Lung (tissue), 12 donors: ENCODE data around the gene TEC. TPM values are rescaled to one million over a fixed set of nuclear protein-coding genes. Genes with fewer than 3 reads are reported as not detected.

ENCODE experiments used
- ATAC-seq: fragments of 200-7000 bp; cut with Tn5 transposase; one replicate; pipeline ENCODE4 v1.9.1; 2020; ENCODE audit warnings: moderate number of reproducible peaks; ENCODE audit not compliant: insufficient read depth, low FRiP score
- DNase-seq, 3 donors: peaks; one replicate each; pipeline ENCODE4 v3.0.0-alpha.2; 2013 to 2017
- H3K27ac ChIP-seq, 2 donors: one replicate each; pipeline ENCODE4 v1.5.1; 2013; ENCODE audit warnings: mild to moderate bottlenecking in 2 of 2, moderate library complexity in 2 of 2, control low read depth in 1 of 2, inconsistent platforms in 1 of 2, low read depth in 1 of 2, low read length in 1 of 2
- H3K27me3 ChIP-seq, 3 donors: one replicate each; pipeline ENCODE4 v1.5.1; 2013; ENCODE audit warnings: low read length in 2 of 3; ENCODE audit not compliant: control insufficient read depth in 3 of 3, insufficient read depth in 3 of 3
- H3K36me3 ChIP-seq, 4 donors: one replicate each; pipeline ENCODE4 v1.5.1; 2013; ENCODE audit warnings: low read length in 4 of 4, mild to moderate bottlenecking in 1 of 4, moderate library complexity in 1 of 4; ENCODE audit not compliant: control insufficient read depth in 4 of 4, insufficient read depth in 4 of 4
- H3K4me1 ChIP-seq, 5 donors: one replicate each; pipeline ENCODE4 v1.5.1; 2013; ENCODE audit warnings: low read length in 5 of 5, mild to moderate bottlenecking in 2 of 5, moderate library complexity in 1 of 5; ENCODE audit not compliant: control insufficient read depth in 5 of 5, insufficient read depth in 5 of 5
- H3K4me3 ChIP-seq: one replicate; pipeline ENCODE4 v1.5.1; 2013; ENCODE audit warnings: mild to moderate bottlenecking, control low read depth, moderate library complexity
- H3K9ac ChIP-seq, 2 donors: one replicate each; pipeline ENCODE4 v1.5.1; 2013; ENCODE audit warnings: low read length in 2 of 2, control low read depth in 1 of 2; ENCODE audit not compliant: insufficient read depth in 1 of 2
- H3K9me3 ChIP-seq, 4 donors: one replicate each; pipeline ENCODE4 v1.5.1; 2013; ENCODE audit warnings: low read length in 3 of 4, mild to moderate bottlenecking in 1 of 4, moderate library complexity in 1 of 4; ENCODE audit not compliant: control insufficient read depth in 4 of 4, insufficient read depth in 3 of 4
- WGBS, 2 donors: extraction: QIAGEN DNeasy Blood & Tissue Kit; methylation state at CpG; one replicate each; pipeline ENCODE4 v1.1.7; 2013; 5-methylcytosine and 5-hydroxymethylcytosine counted together
- polyA plus RNA-seq, 2 donors: library from polyadenylated mRNA; stranded (reverse); fragments of 200-250 nt; gene quantifications; one replicate each; pipeline ENCODE4 v1.2.1, GENCODE V29; 2013
- total RNA-seq, 2 donors: library from RNA; depleted of rRNA in 1 of 2; stranded (reverse); fragments of >200 nt in 1 of 2; gene quantifications; one replicate each; pipeline ENCODE4 v1.2.1, GENCODE V29; 2014 to 2021
- TF ChIP-seq, protein P1 (sequence below): IDR thresholded peaks from 2 replicates; pipeline ENCODE4 v1.5.1; 2012; ENCODE audit warnings: mild to moderate bottlenecking; ENCODE audit errors: control extremely low read depth, extremely low read depth
- donor health status: control.
- donor health status: control.
- donor health status: Bipolar disorder and iron deficiency.
- donor health status: healthy.
- donor health status: DM: yes; HTN: yes; CAD: no.

The TEC gene
- total and polyA plus RNA-seq, 4 donors: 2.0 to 19.8 (median 3.1) TPM

DNA sequence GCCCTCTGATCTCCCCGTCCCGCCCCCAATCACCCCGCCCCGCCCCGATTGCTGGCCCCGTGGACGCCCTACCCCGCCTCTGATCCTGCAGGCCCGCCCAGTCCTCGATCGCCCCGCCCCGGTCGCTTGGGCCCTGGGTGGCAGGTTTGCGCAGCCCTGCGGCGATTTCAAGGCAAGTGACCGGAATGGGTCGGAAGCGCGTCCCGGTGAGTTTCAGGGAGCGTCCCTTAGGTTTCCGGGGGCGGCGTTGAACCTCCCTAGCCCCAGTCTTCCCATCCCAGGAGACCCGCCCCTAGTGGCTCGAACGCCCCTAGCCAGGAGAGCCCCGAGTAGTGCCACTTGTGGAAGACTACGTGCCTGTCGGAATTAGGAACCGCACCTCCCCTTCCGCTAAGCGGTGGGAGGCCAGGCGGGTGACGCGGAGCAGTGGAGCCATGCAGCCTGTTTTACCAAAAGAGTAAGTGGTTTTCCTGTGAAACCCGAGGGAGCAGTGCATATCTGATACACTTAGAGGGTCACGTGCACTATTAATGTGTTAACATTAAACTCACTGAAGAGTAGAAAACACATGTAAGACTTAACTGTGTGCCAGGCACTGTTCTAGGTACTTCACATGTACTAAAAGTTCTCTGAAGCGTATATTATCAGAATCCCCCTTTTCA lies 354 bp upstream of the TEC start:
- 2 to 3% methylated on average over 34 to 41 of the region's 41 CpGs for WGBS, 2 donors
- ATAC-seq: peak; percentile 95

DNA sequence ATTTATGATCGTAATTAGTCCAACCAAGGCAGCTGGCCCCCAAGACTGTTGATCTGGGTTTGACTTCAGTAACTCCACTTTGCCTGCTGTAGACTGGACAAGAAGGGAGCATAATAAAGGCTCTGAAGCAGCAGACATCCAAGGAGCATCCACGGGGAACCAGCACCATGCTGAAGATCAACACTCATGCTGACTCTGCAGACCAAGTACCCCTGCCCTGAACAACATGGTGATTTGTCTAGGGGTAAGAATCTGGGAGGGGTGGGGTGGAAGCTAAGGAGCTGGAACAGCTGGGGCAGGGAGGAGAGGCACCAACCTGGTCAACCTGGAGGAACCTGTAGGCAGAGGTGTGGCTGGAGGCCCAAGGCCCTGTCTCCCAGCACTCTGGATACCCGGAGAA lies 2.1 kb downstream of the TEC start:
- TF ChIP-seq, protein P1, sequence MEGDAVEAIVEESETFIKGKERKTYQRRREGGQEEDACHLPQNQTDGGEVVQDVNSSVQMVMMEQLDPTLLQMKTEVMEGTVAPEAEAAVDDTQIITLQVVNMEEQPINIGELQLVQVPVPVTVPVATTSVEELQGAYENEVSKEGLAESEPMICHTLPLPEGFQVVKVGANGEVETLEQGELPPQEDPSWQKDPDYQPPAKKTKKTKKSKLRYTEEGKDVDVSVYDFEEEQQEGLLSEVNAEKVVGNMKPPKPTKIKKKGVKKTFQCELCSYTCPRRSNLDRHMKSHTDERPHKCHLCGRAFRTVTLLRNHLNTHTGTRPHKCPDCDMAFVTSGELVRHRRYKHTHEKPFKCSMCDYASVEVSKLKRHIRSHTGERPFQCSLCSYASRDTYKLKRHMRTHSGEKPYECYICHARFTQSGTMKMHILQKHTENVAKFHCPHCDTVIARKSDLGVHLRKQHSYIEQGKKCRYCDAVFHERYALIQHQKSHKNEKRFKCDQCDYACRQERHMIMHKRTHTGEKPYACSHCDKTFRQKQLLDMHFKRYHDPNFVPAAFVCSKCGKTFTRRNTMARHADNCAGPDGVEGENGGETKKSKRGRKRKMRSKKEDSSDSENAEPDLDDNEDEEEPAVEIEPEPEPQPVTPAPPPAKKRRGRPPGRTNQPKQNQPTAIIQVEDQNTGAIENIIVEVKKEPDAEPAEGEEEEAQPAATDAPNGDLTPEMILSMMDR: no peak
- 78 to 97% methylated on average over 3 of the region's 3 CpGs for WGBS, 2 donors

More for the DNA sequence above, 354 bp upstream of the TEC start:
- peaks cover 0 to 14% (median 2%) of the 10 kb centered on the region in 5 donors for H3K4me1 ChIP-seq
- H3K36me3 ChIP-seq: no peaks in the 10 kb centered on the region
- peak overlapping the region; percentile 41 to 59 for H3K9ac ChIP-seq
- peak overlapping the region; percentile 73 to 95 for H3K27ac ChIP-seq
- no peaks in the 10 kb centered on the region for H3K9me3 ChIP-seq
- peak; percentile 89 to 94 (median 93) for DNase-seq
- TF ChIP-seq, protein P1: peak; percentile 2
- H3K4me3 ChIP-seq: peak overlapping the region; percentile 50
- no peaks in the 10 kb centered on the region for H3K27me3 ChIP-seq

DNA sequence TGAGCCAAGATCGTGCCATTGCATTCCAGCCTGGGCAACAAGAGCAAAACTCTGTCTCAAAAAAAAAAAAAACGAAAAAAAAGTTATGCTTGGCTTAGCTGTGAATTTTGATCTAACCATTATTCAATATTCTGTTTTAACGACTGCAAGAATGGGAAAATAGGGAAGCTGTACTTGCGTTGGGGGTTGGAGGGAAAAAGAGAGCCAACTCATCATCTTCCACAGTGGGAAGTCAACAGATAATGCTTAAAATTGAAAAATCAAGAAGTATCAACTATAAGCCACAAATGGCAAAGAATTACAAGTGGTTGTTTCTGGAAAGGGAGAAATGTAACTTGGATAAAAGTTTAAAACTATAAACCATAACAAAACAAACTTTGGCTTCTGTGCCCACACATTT lies 2.9 kb downstream of the TEC start:
- Histone ChIP-seq H3K4me1 (peaks cover 0 to 10% (median 2%) of the 10 kb centered on the region in 5 donors), H3K36me3 (no peaks in the 10 kb centered on the region), H3K27me3 (no peaks in the 10 kb centered on the region), H3K9me3 (no peaks in the 10 kb centered on the region), H3K27ac (no peak overlapping the region), H3K9ac (no peak overlapping the region), H3K4me3 (no peak overlapping the region)
- DNase-seq: no peak
- no peak for ATAC-seq
- 63 to 81% methylated on average over 4 of the region's 4 CpGs for WGBS, 2 donors
- TF ChIP-seq, protein P1: no peak

More for the DNA sequence above, 2.1 kb downstream of the TEC start:
- no peak overlapping the region for H3K27ac ChIP-seq
- H3K27me3 ChIP-seq: no peaks in the 10 kb centered on the region
- H3K9me3 ChIP-seq: no peaks in the 10 kb centered on the region
- no peak for ATAC-seq
- peaks cover 0 to 10% (median 2%) of the 10 kb centered on the region in 5 donors for H3K4me1 ChIP-seq
- H3K9ac ChIP-seq: no peak overlapping the region
- H3K36me3 ChIP-seq: no peaks in the 10 kb centered on the region
- no peak overlapping the region for H3K4me3 ChIP-seq
- DNase-seq: no peak
